ENCODE measurements around the gene STX7.

The STX7 gene

DNA sequence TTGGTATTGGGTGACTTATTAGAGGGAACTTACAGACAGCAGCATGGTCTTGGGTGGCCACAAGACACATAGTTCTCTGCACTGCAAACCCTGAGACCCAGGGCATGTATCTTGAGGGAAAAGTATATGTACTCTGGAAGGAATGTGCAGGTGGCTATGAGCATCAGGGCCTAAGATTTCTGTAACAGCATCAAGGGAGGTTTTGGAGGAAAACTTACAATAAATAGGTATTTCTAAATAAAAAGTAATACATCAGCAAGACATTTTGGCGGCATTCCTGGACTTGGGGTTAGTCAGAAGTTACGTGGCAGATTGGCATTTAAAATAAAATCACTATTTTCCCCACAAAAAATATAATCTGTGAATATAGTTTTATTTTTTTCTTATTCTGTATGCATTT, 8.0 kb upstream of the STX7 start:
- no peaks in the 10 kb centered on the region for H3K36me3 Mint-ChIP-seq
- no peaks in the 10 kb centered on the region for H3K9me3 Mint-ChIP-seq (ENCODE audit: low read depth)
- no peak overlapping the region for H3K27ac Mint-ChIP-seq
- no peaks in the 10 kb centered on the region for H3K4me1 Mint-ChIP-seq (ENCODE audit: low read depth)
- H3K4me3 Mint-ChIP-seq, result no peak overlapping the region
- H3K27me3 Mint-ChIP-seq, result peaks cover 9% of the 10 kb centered on the region

DNA sequence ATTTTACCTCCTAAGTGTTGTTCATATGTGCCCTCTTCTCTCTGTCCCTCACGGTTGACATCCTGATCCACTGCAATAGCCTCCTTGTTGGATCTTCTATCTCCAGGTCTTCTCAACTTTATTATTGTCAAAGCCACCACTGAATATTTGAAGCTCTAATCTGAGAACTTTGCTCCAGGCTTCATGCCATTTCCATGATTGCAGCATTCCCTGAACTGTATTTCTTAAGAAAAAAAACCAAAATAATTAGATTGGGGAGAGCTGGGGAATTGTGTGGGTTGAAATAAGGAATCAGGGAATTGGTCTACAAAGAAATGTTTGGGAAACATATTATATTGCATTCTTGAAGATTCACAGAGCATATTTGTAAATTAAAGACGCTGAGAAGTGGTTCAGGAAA, 2.5 kb upstream of the STX7 start:
- no peak overlapping the region for H3K27ac Mint-ChIP-seq
- H3K9me3 Mint-ChIP-seq (ENCODE audit: low read depth), result no peaks in the 10 kb centered on the region
- peaks cover 26% of the 10 kb centered on the region for H3K4me1 Mint-ChIP-seq (ENCODE audit: low read depth)
- no peaks in the 10 kb centered on the region for H3K36me3 Mint-ChIP-seq
- no peaks in the 10 kb centered on the region for H3K27me3 Mint-ChIP-seq
- no peak overlapping the region for H3K4me3 Mint-ChIP-seq

GRCh38 chr6:132513831-132514545, 1.1 kb upstream of the STX7 start:
- H3K27ac Mint-ChIP-seq, result no peak overlapping the region
- no peaks in the 10 kb centered on the region for H3K9me3 Mint-ChIP-seq (ENCODE audit: low read depth)
- H3K36me3 Mint-ChIP-seq, result no peaks in the 10 kb centered on the region
- H3K4me1 Mint-ChIP-seq (ENCODE audit: low read depth), result peaks cover 26% of the 10 kb centered on the region
- peak overlapping the region; percentile 97 for H3K4me3 Mint-ChIP-seq
- H3K27me3 Mint-ChIP-seq, result no peaks in the 10 kb centered on the region

- Mint-ChIP-seq H3K4me1 (ENCODE audit: low read depth) (peaks cover 37% of the 10 kb centered on the region), H3K9me3 (ENCODE audit: low read depth) (no peaks in the 10 kb centered on the region), H3K4me3 (peak overlapping the region; percentile 94), H3K27ac (peak overlapping the region; percentile 65), H3K36me3 (peaks cover 13% of the 10 kb centered on the region), H3K27me3 (no peaks in the 10 kb centered on the region)
Measured at GRCh38 chr6:132512342-132512637, 626 bp downstream of the STX7 start.

- Mint-ChIP-seq H3K9me3 (ENCODE audit: low read depth) (no peaks in the 10 kb centered on the region), H3K4me1 (ENCODE audit: low read depth) (peaks cover 39% of the 10 kb centered on the region), H3K27ac (no peak overlapping the region), H3K36me3 (peaks cover 14% of the 10 kb centered on the region), H3K27me3 (no peaks in the 10 kb centered on the region), H3K4me3 (peak overlapping the region; percentile 94)
Measured at GRCh38 chr6:132511831-132512220, 1.1 kb downstream of the STX7 start.

DNA sequence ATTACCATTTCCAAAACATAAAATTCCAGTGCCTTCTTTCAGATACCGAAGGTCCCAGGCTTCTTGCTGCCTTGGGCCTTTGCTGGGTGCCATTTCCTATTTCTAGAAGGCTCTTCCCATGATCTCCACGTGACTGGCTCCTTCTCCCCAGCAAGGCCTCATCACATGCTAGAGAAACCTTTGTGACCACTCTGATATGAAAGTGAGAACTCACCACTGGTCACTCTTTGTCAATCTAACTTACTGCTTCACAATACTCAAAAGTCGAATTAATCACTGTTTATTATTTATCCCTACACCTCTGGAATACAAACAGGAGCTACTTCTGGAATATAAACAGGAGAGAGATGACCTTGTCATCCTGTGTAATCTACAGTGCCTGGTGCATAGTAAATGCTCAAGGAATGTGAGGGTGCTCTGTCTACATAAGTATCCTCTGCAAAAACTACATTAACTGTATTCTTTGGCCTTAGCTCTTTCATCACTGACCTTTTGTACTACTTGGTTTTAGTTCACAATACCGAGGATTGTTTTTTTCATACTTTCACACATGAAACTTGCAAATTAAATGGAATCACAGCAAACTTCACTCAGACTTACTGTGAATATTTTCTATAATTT, 1.6 kb downstream of the STX7 start:
- H3K4me1 Mint-ChIP-seq (ENCODE audit: low read depth), result peaks cover 43% of the 10 kb centered on the region

GRCh38 chr6:132506869-132507808, 5.8 kb downstream of the STX7 start:
- peaks cover 18% of the 10 kb centered on the region for H3K36me3 Mint-ChIP-seq
- peaks cover 55% of the 10 kb centered on the region for H3K4me1 Mint-ChIP-seq (ENCODE audit: low read depth)
- H3K27ac Mint-ChIP-seq, result no peak overlapping the region
- H3K4me3 Mint-ChIP-seq, result no peak overlapping the region
- no peaks in the 10 kb centered on the region for H3K9me3 Mint-ChIP-seq (ENCODE audit: low read depth)
- no peaks in the 10 kb centered on the region for H3K27me3 Mint-ChIP-seq

More for the DNA sequence above, 1.6 kb downstream of the STX7 start:
- H3K9me3 Mint-ChIP-seq (ENCODE audit: low read depth), result no peaks in the 10 kb centered on the region
- no peak overlapping the region for H3K27ac Mint-ChIP-seq
- H3K36me3 Mint-ChIP-seq, result peaks cover 16% of the 10 kb centered on the region
- peak overlapping the region; percentile 94 for H3K4me3 Mint-ChIP-seq
- no peaks in the 10 kb centered on the region for H3K27me3 Mint-ChIP-seq

DNA sequence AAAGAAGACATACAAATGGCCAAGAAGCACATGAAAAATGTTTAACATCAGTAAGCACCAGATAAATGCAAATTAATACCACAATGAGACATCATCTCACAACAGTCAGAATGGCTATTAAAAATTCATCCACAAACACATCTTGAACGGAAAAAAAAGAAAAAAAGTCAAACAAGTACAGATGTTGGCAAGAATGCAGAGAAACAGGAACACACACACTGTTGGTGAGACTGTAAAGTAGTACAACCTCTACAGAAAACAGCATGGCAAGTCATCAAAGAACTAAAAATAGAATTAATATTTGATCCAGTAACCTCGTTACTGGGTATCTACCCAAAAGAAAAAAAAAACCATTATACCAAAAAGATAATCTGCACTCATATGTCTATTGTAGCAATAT, 6.5 kb downstream of the STX7 start:
- no peak overlapping the region for H3K27ac Mint-ChIP-seq
- H3K36me3 Mint-ChIP-seq, result peaks cover 19% of the 10 kb centered on the region
- H3K4me3 Mint-ChIP-seq, result no peak overlapping the region
- no peaks in the 10 kb centered on the region for H3K9me3 Mint-ChIP-seq (ENCODE audit: low read depth)
- no peaks in the 10 kb centered on the region for H3K27me3 Mint-ChIP-seq
- H3K4me1 Mint-ChIP-seq (ENCODE audit: low read depth), result peaks cover 51% of the 10 kb centered on the region

DNA sequence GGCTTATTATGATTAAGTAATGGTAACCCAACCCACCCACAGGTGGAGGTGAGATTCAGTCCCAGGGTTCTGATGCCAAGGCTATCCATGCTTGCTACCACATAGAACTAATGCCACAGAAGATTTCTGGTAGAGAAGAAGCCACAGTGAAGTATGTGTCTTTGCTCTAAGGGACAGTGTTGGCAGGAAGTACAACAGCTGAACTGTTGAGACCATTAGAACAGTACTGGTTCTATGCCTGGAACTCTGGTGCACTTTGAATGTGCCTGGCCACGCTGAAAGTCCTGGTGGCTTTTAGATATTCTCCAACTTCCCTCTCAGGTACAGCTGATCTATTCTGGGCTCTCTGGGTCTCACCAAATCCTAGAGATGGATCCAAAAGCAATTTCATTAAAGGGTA, 7.8 kb downstream of the STX7 start:
- peaks cover 25% of the 10 kb centered on the region for H3K36me3 Mint-ChIP-seq
- H3K4me1 Mint-ChIP-seq (ENCODE audit: low read depth), result peaks cover 44% of the 10 kb centered on the region
- H3K9me3 Mint-ChIP-seq (ENCODE audit: low read depth), result no peaks in the 10 kb centered on the region
- no peak overlapping the region for H3K4me3 Mint-ChIP-seq
- H3K27ac Mint-ChIP-seq, result no peak overlapping the region
- no peaks in the 10 kb centered on the region for H3K27me3 Mint-ChIP-seq

DNA sequence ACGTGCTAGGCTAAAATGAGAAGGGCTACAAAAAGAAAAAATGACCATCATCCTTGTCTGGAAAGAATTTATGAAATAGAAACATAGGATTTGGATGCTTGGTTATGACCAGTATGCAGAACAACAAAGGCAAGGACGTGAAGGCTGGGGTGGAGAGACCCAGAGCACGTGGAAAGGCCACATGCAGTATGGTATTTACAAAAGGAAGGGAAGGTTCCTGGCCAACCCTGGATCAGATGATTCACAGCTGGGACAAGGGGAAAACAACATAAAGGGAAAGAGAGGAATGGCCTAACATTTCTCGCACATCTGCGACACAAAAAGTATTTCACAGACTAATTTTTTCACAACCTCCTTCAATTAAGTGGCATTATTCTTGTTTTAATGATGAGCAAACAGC, 8.2 kb downstream of the STX7 start:
- Mint-ChIP-seq H3K27ac (no peak overlapping the region), H3K4me3 (no peak overlapping the region), H3K36me3 (peaks cover 29% of the 10 kb centered on the region), H3K4me1 (ENCODE audit: low read depth) (peaks cover 44% of the 10 kb centered on the region), H3K9me3 (ENCODE audit: low read depth) (no peaks in the 10 kb centered on the region), H3K27me3 (no peaks in the 10 kb centered on the region)

DNA sequence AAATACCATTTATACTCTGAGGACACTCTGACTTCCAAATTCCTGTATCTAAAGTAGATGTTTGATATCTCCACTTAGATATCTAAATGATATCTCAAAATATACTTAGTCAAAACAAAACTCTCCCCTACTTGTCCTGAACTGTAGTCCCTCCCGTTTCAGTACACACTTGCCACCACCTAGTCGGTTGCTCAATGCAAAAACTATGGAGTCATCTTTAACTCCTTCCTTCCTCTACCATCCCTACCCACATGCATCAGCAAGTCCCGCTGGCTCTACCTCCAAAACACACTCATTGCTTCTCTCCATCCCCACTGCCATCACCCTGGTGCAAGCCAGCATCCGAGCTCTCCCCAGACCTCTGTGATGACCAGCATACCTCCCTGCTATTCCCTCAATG, 13.2 kb downstream of the STX7 start:
- Mint-ChIP-seq H3K4me3 (no peak overlapping the region), H3K9me3 (ENCODE audit: low read depth) (peaks cover 1% of the 10 kb centered on the region), H3K36me3 (peaks cover 35% of the 10 kb centered on the region), H3K27me3 (no peaks in the 10 kb centered on the region), H3K4me1 (ENCODE audit: low read depth) (peaks cover 37% of the 10 kb centered on the region), H3K27ac (no peak overlapping the region)

DNA sequence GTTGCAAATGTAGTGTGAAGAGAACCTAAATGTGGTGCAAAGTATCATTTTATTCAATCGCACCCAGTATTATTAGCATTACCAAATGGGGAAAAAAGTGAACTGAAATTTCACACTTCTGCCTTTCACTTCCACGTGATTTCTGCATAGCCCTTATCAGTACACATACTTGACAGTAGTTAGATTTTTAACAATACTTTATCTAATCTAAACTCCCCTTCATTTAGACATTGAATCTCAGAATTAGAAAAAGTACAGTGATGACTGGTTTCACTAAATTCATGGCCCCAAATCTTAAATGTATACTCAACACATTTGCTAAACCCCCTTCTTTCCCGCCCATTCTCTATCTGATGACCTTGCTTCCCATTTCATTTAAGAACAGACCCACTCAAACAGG, 14.3 kb downstream of the STX7 start:
- peaks cover 42% of the 10 kb centered on the region for H3K36me3 Mint-ChIP-seq
- no peak overlapping the region for H3K4me3 Mint-ChIP-seq
- H3K4me1 Mint-ChIP-seq (ENCODE audit: low read depth), result peaks cover 36% of the 10 kb centered on the region
- no peaks in the 10 kb centered on the region for H3K27me3 Mint-ChIP-seq
- H3K27ac Mint-ChIP-seq, result no peak overlapping the region
- peaks cover 9% of the 10 kb centered on the region for H3K9me3 Mint-ChIP-seq (ENCODE audit: low read depth)

DNA sequence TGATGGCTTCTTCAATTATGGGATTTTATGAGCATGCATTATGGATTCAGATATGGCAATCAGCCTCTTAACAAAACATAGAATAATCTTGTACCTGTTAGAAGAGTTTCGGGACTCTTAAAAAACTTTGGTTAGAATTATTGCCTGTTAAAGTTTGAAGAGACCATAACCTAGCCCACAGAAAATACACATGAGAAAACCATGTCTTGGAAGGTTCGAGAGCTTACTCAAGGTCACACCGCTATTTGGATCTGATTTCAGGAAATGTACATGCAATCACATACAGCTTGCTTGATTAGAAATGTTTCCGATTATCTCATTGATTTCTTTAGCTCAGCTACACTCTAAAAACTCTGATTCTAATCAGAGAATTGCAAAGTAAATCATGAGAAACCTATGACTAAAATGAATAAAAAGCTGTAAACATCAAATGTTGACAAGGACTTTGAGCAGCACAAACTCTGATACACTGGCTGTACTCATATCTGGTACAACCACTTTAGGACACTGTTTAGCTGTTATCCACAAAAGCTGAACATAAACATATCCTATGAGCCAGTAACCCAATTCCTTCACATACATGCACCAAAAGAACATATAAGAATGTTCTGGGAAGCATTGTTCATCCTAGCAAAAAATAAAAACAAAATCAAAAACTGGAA, 16.3 kb downstream of the STX7 start:
- no peaks in the 10 kb centered on the region for H3K27me3 Mint-ChIP-seq
- H3K4me1 Mint-ChIP-seq (ENCODE audit: low read depth), result peaks cover 40% of the 10 kb centered on the region
- H3K27ac Mint-ChIP-seq, result no peak overlapping the region
- no peak overlapping the region for H3K4me3 Mint-ChIP-seq
- H3K9me3 Mint-ChIP-seq (ENCODE audit: low read depth), result peaks cover 9% of the 10 kb centered on the region
- peaks cover 43% of the 10 kb centered on the region for H3K36me3 Mint-ChIP-seq

DNA sequence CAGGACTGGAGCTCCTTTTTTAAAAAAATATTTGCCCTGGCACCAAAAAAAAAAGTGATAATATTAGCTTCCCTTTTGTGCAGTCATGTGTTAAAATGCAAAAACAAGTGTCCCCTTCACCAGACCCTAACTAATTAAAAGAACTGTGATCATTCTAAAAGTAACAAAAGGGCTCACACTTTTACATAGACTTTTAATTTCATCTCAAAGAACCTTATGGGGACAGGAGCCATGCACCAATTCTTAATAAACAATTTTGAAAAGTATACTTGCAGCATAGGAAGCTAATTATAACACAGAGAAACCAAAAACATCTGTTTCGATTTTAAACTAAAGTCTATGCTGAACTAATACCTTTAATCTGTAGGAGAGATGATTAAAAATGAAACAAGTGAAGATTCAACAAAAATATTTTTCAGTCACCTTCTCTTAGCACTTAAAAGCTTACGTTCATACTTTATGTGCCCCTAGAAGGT, 17.3 kb downstream of the STX7 start:
- peaks cover 40% of the 10 kb centered on the region for H3K4me1 Mint-ChIP-seq (ENCODE audit: low read depth)

GRCh38 chr6:132494954-132495353, 18.0 kb downstream of the STX7 start:
- Mint-ChIP-seq H3K9me3 (ENCODE audit: low read depth) (peaks cover 9% of the 10 kb centered on the region), H3K27ac (no peak overlapping the region), H3K4me1 (ENCODE audit: low read depth) (peaks cover 37% of the 10 kb centered on the region), H3K36me3 (peaks cover 33% of the 10 kb centered on the region), H3K27me3 (no peaks in the 10 kb centered on the region), H3K4me3 (no peak overlapping the region)

More for the DNA sequence above, 17.3 kb downstream of the STX7 start:
- Mint-ChIP-seq H3K4me3 (no peak overlapping the region), H3K36me3 (peaks cover 39% of the 10 kb centered on the region), H3K27me3 (no peaks in the 10 kb centered on the region), H3K9me3 (ENCODE audit: low read depth) (peaks cover 9% of the 10 kb centered on the region), H3K27ac (no peak overlapping the region)
